GM19463 (cell line): ENCODE results near the gene PRSS12.
"Not testable (repeated sequence)": the region's sequence is repeated elsewhere in the genome, so short reads cannot be mapped to it uniquely, and the experiment has no call there.

Source experiments
- ATAC-seq: cut with Tn5 transposase; IDR thresholded peaks from one replicate; pipeline ENCODE4 v1.9.1; 2021; ENCODE audit warnings: mild to moderate bottlenecking, moderate library complexity; ENCODE audit not compliant: unreplicated experiment

The PRSS12 gene

GRCh38 chr4:118325431-118325830 lies 27.4 kb downstream of the PRSS12 start:
- ATAC-seq: no peak

- ATAC-seq: no peak
Observed at GRCh38 chr4:118322831-118323502, 29.8 kb downstream of the PRSS12 start.

- no peak for ATAC-seq
Observed at GRCh38 chr4:118318931-118319330, 33.9 kb downstream of the PRSS12 start.

GRCh38 chr4:118317691-118318090 lies 35.1 kb downstream of the PRSS12 start:
- ATAC-seq: no peak

- ATAC-seq: no peak
Observed at GRCh38 chr4:118314221-118314620, 38.6 kb downstream of the PRSS12 start.

- ATAC-seq: no peak
Observed at GRCh38 chr4:118313098-118313497, 39.7 kb downstream of the PRSS12 start.

- ATAC-seq: no peak
Observed at GRCh38 chr4:118308306-118309030, 44.3 kb downstream of the PRSS12 start.

GRCh38 chr4:118307643-118308042 lies 45.2 kb downstream of the PRSS12 start:
- no peak for ATAC-seq

- ATAC-seq: not testable (repeated sequence)
Observed at GRCh38 chr4:118299619-118300018, 53.2 kb downstream of the PRSS12 start.

- no peak for ATAC-seq
Observed at GRCh38 chr4:118296729-118297128, 56.1 kb downstream of the PRSS12 start.

- ATAC-seq: no peak
Observed at GRCh38 chr4:118290951-118291350, 61.9 kb downstream of the PRSS12 start.

- ATAC-seq: no peak
Observed at GRCh38 chr4:118289794-118290193, 63.0 kb downstream of the PRSS12 start.

- ATAC-seq: no peak
Observed at GRCh38 chr4:118287711-118288451, 64.9 kb downstream of the PRSS12 start.

- ATAC-seq: no peak
Observed at GRCh38 chr4:118286685-118287084, 66.1 kb downstream of the PRSS12 start.

- no peak for ATAC-seq
Observed at GRCh38 chr4:118285931-118286330, 66.9 kb downstream of the PRSS12 start.

- ATAC-seq: peak; percentile 59
Observed at GRCh38 chr4:118284169-118284568, 68.6 kb downstream of the PRSS12 start.

- no peak for ATAC-seq
Observed at GRCh38 chr4:118282692-118283091, 70.1 kb downstream of the PRSS12 start.

- no peak for ATAC-seq
Observed at GRCh38 chr4:118281611-118282442, 71.0 kb downstream of the PRSS12 start.

- ATAC-seq: peak; percentile 17
Observed at GRCh38 chr4:118280501-118281218, 72.1 kb downstream of the PRSS12 start.

- ATAC-seq: no peak
Observed at GRCh38 chr4:118279920-118280432, 72.8 kb downstream of the PRSS12 start.
